Measurements from ENCODE around the gene GPR17. TPM values are rescaled to one million over a fixed set of nuclear protein-coding genes. Genes with fewer than 3 reads are reported as not detected.

GPR17 gene
- total and polyA plus RNA-seq, 2 donors (not counting 1 experiment from before 2014, with no cell fraction given) = 0.06 TPM; not detected in 1

- CTCF ChIA-PET = interaction anchor here (1.3 to 4.1 kb wide), 4 partner anchors 9 to 40 kb away, joined by 3 to 22 read pairs (median 12); no protein-coding TSS in a partner anchor
- peak overlapping the region; percentile 71 for H3K4me2 ChIP-seq (replicated peaks; ENCODE audit: low read depth, low read length, poor library complexity, severe bottlenecking)
- H3K27ac Mint-ChIP-seq = peak overlapping the region; percentile 89
These were observed 15.0 kb upstream of the GPR17 start for GRCh38 chr2:127630864-127631540.

More at GRCh38 chr2:127630864-127631540, 15.0 kb upstream of the GPR17 start:
- no peaks in the 10 kb centered on the region for H4K20me1 ChIP-seq (ENCODE audit: control insufficient read depth, insufficient read depth, low read length, poor library complexity, severe bottlenecking)
- peak overlapping the region; percentile 14 for H2AFZ ChIP-seq (ENCODE audit: insufficient read depth, low read depth, low read length, poor library complexity, severe bottlenecking)
- H3K4me1 Mint-ChIP-seq = peaks cover 88% of the 10 kb centered on the region
- no peaks in the 10 kb centered on the region for H3K9me3 ChIP-seq (ENCODE audit: control extremely low read depth in 1 of 3, control insufficient read depth in 2 of 3, insufficient read depth in 1 of 3, low read length in 2 of 3)
- no peaks in the 10 kb centered on the region for H3K27me3 ChIP-seq (replicated peaks in 1 of 4; ENCODE audit: control extremely low read depth in 1 of 4, control insufficient read depth in 3 of 4, insufficient read depth in 4 of 4, low read length in 3 of 4)
- no peaks in the 10 kb centered on the region for H3K27me3 Mint-ChIP-seq
- H3K36me3 ChIP-seq (replicated peaks in 1 of 2; ENCODE audit: control extremely low read depth in 1 of 2, control insufficient read depth in 1 of 2, extremely low read depth in 1 of 2, insufficient read depth in 2 of 2, low read length in 1 of 2) = no peaks in the 10 kb centered on the region
- intact Hi-C loops (cut with micrococcal nuclease) = no loop called here
- peaks cover 70 to 89% of the 10 kb centered on the region in 2 donors for H3K4me1 ChIP-seq (ENCODE audit: control insufficient read depth in 2 of 2, insufficient read depth in 2 of 2, low read length in 2 of 2)
- no peak for TF ChIP-seq EZH2 (IDR thresholded peaks at IDR 0.05; ENCODE audit: borderline replicate concordance, insufficient read depth, low read depth, low read length, poor library complexity, severe bottlenecking)
- TF ChIP-seq CTCF (IDR thresholded peaks at IDR 0.05) = no peak
- 91% methylated on average over 24 of the region's 25 CpGs for WGBS (ENCODE audit: insufficient coverage)
- no peak for ATAC-seq (ENCODE audit: low read depth)
- H3K4me3 Mint-ChIP-seq = peak overlapping the region; percentile 75
- peak overlapping the region in 1 of 5 experiments; percentile 18 for H3K4me3 ChIP-seq (ENCODE audit: control extremely low read depth in 1 of 5, extremely low read depth in 1 of 5, insufficient read depth in 1 of 5, low read depth in 2 of 5, low read length in 4 of 5)
- POLR2A ChIA-PET = interaction anchor here (0.6 to 2.5 kb wide), 3 partner anchors 8 to 14 kb away, joined by 4 to 10 read pairs (median 5); no protein-coding TSS in a partner anchor
- no peaks in the 10 kb centered on the region for H3K9me3 Mint-ChIP-seq (ENCODE audit: insufficient read depth)
- H3K79me2 ChIP-seq (ENCODE audit: control insufficient read depth, insufficient read depth, low read length) = no peaks in the 10 kb centered on the region
- H3K27ac ChIP-seq (ENCODE audit: low read length in 2 of 2) = peak overlapping the region; percentile 27 to 92
- peak overlapping the region; percentile 6 for H3K9ac ChIP-seq (ENCODE audit: low read length)
- no peak for DNase-seq

Data from B cell (primary cell).